Right lung (tissue), 5 donors: Measurements from ENCODE around the gene PEAK1. TPM values are rescaled to one million over a fixed set of nuclear protein-coding genes. Genes with fewer than 3 reads are reported as not detected.

Source experiments
- DNase-seq, 2 donors: peaks; one replicate each; pipeline ENCODE4 v3.0.0-alpha.2; 2013
- polyA plus RNA-seq, 5 donors: library from polyadenylated mRNA; unstranded; fragments of 120-200 nt; gene quantifications; one replicate each; pipeline versions ENCODE4 v1.2.1 to v1.2.3, GENCODE V29; 2013; ENCODE audit warnings: inconsistent platforms in 1 of 5, low replicate concordance in 1 of 5; ENCODE audit not compliant: insufficient read length in 5 of 5, insufficient read depth in 1 of 5

PEAK1 gene
- polyA plus RNA-seq, 5 donors: 34.0 to 65.8 (median 61.3) TPM

GRCh38 chr15:77066971-77067690 lies 352.8 kb downstream of the PEAK1 start:
- no peak for DNase-seq

GRCh38 chr15:77064539-77065308 lies 355.2 kb downstream of the PEAK1 start:
- DNase-seq: no peak

- no peak for DNase-seq
These were observed 355.8 kb downstream of the PEAK1 start for GRCh38 chr15:77064063-77064462.

GRCh38 chr15:77063249-77063648 lies 356.7 kb downstream of the PEAK1 start:
- no peak for DNase-seq

GRCh38 chr15:77060546-77060945 lies 359.4 kb downstream of the PEAK1 start:
- DNase-seq: no peak

GRCh38 chr15:77059786-77060361 lies 360.0 kb downstream of the PEAK1 start:
- no peak for DNase-seq

- DNase-seq: no peak
These were observed 361.4 kb downstream of the PEAK1 start for GRCh38 chr15:77058468-77058867.

- no peak for DNase-seq
These were observed 362.2 kb downstream of the PEAK1 start for GRCh38 chr15:77057685-77058084.

- no peak for DNase-seq
These were observed 362.8 kb downstream of the PEAK1 start for GRCh38 chr15:77057072-77057471.

GRCh38 chr15:77053709-77054108 lies 366.2 kb downstream of the PEAK1 start:
- no peak for DNase-seq

GRCh38 chr15:77052556-77052955 lies 367.3 kb downstream of the PEAK1 start:
- DNase-seq: no peak

Other genes with a start within 250 kb of the PEAK1 start
- gene HMG20A, start 784 bp upstream of the PEAK1 start, polyA plus RNA-seq: 10 to 100 TPM; 55.9 to 94.7 (median 79.0) TPM
- gene LINGO1, start 212.8 kb upstream of the PEAK1 start, polyA plus RNA-seq: 10 to 100 TPM; 13.5 to 21.5 (median 14.5) TPM